GM20000 (cell line): ENCODE results near the gene ADAMTS8.

Experiments
- DNase-seq: peaks from one replicate; pipeline ENCODE4 v3.0.0; 2012; ENCODE audit warnings: low spot score
- TF ChIP-seq, protein P1 (sequence below): IDR thresholded peaks from 2 replicates; pipeline ENCODE4 v1.5.1; 2012; ENCODE audit warnings: mild to moderate bottlenecking, control low read depth; ENCODE audit errors: extremely low read depth, missing control alignments

Gene ADAMTS8

DNA sequence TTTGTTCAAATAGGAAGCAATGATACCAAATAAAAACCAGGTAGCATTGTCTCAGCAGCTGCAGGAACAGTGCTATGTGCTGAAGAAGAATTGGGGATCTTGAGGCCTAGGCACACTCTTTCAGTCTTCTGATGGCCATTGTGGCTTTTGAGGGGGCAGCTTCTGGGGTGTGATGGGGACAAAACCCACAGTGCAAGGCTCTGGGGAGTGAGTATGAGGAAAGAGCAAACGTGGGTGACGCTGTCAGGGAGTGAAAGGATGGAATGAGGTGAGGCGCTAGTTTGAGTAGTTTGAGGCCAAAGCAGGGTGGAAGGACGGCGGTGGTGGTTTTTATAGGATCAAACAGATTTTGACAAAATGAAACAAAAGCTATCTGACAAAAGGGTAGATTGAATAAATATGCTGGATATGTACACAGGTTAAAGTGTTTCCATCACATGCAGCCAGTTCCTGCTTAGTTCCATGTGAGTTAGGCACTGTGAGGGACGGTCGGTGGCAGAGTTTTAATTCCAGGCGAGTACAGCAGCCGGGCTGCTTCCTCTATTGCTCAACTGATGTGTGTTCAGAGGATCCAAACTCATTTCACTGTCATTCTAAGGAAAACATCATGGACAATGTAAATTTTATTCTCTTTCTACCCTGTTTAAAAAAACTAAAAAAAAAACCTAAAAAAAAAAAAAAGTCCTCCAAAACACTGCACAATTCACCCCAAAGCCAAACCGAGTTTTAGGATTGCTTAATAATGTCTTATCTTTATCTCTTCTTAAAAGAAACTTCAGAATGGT is 38.9 kb upstream of the ADAMTS8 start:
- DNase-seq = no peak

DNA sequence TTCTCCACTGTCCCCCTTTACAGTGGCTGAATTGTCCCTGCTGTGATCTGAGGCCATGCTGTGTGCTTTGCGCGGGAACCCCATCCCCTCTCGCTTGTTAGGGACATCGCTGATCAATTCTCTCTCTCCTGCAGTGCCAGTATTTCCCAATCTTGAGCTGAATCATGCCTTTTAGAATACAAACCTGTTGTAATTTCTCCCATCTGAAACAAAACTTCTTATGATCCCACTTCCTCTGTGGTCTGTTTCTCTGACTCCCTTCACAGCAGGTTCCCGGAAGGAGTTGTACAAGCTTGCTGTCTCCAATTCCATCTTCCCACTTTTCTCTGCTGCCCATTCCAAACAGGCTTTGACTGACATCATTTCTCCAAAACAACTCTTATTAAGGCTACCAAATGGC is 36.9 kb upstream of the ADAMTS8 start:
- TF ChIP-seq, protein P1, sequence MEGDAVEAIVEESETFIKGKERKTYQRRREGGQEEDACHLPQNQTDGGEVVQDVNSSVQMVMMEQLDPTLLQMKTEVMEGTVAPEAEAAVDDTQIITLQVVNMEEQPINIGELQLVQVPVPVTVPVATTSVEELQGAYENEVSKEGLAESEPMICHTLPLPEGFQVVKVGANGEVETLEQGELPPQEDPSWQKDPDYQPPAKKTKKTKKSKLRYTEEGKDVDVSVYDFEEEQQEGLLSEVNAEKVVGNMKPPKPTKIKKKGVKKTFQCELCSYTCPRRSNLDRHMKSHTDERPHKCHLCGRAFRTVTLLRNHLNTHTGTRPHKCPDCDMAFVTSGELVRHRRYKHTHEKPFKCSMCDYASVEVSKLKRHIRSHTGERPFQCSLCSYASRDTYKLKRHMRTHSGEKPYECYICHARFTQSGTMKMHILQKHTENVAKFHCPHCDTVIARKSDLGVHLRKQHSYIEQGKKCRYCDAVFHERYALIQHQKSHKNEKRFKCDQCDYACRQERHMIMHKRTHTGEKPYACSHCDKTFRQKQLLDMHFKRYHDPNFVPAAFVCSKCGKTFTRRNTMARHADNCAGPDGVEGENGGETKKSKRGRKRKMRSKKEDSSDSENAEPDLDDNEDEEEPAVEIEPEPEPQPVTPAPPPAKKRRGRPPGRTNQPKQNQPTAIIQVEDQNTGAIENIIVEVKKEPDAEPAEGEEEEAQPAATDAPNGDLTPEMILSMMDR = no peak
- no peak for DNase-seq

More for the DNA sequence above, 38.9 kb upstream of the ADAMTS8 start:
- TF ChIP-seq, protein P1 = no peak

DNA sequence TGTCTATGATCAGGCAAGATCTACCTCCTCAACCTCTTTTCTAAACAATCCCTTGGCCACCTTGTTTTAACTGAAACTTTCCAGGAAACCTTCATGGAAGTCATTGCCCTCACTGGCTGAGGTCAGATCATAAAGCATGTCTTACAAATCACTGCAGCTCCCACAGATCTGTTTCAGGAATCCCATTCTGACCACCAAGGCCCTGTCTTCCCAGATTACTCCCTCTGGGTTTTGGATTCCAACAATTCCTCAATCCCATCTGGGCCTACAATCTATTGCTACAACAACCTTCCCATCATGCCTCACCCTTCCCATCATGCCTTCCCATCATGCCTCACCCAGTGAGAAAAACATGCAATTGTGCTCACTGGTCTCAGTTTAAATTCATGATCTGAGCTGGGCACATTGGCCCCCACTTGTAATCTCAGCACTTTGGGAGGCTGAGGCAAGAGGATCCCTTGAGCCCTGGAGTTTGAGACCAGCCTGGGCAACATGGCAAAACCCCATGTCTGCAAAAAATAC is 35.9 kb upstream of the ADAMTS8 start:
- no peak for DNase-seq
- TF ChIP-seq, protein P1 = no peak

DNA sequence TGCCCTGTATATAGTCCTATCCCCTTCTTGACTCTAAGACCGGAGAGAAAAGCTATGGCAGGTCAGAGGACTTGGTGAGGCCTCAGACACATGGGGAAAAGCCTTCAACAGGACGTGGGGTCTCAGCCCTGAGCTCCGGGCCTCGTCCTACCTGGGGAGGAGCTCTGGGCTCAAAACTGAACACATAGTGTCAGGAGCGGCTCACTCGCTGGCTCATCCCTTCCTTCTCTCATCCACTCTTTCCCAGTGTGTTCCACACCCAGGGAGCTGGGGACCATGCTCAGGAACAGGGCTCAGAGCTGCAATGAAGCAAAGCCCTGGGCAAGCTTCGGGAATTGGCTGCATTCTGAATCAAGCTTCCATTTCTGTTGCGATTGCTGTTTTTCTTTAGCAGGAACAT is 34.5 kb upstream of the ADAMTS8 start:
- DNase-seq = no peak

DNA sequence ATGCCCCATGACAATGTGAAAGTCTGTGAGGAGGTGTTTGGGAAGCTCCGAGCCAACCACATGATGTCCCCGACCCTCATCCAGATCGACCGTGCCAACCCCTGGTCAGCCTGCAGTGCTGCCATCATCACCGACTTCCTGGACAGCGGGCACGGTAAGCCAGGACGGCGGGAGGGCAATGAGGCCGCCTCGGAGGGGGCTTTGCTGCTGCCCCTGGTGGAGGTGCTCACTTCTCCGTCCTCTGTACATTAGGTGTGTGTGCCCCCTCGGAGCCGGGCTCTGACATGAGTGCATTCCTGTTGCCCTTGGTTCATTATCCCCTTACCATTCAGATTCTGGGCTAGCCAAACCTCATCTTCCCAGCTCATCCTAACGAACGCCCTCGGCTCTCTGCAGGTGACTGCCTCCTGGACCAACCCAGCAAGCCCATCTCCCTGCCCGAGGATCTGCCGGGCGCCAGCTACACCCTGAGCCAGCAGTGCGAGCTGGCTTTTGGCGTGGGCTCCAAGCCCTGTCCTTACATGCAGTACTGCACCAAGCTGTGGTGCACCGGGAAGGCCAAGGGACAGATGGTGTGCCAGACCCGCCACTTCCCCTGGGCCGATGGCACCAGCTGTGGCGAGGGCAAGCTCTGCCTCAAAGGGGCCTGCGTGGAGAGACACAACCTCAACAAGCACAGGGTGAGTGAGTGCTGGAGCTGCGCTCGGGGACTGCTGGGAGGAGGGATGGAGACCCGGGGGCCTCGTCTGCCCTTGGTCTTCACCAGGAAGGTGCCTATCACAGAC is 33.9 kb upstream of the ADAMTS8 start:
- TF ChIP-seq, protein P1 = no peak
- no peak for DNase-seq

More for the DNA sequence above, 34.5 kb upstream of the ADAMTS8 start:
- TF ChIP-seq, protein P1 = no peak

DNA sequence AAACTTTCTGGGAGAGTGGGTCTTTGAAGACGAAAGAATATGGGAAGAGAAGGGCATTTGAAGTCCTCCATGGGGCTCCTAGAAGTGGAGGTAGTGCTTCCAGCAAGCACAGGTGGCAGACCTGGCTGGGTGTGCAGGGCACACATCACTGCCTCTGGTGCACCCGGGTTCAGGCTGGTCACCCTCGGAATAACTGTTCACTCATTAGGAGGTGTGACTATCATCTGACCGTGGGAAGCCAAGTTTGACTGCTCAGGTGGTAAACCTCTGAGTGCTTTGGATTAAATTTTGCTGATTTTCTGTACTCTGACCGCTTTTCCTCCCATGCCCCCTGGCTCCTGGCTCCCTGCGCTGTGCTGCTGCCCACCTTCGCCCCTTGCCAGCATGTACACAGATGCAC is 31.1 kb upstream of the ADAMTS8 start:
- DNase-seq = no peak
- TF ChIP-seq, protein P1 = no peak

DNA sequence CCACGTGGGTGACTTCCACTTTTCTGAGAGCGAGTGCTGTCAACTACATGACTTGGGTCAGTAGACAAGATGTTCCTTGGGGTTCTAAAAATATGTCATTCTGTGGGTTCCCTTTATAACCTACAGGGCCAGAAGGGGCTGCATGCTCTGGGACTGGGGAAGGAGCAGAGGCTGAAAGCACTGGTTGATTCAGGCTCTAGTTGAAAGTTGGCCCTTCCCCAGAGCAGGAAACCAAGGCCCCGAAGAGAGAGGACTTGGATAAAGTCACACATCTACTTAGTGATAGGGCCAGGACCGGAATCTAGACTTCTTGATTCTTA is 30.0 kb upstream of the ADAMTS8 start:
- TF ChIP-seq, protein P1 = no peak
- DNase-seq = no peak
